PC-3 (cell line): ENCODE data around the gene LRCOL1. TPM values are rescaled to one million over a fixed set of nuclear protein-coding genes. Genes with fewer than 3 reads are reported as not detected.
A peak's percentile ranks its signal among the peaks of the same experiment; 100 is the strongest.

Source experiments
- ATAC-seq: fragments of 200-7000 bp; cut with Tn5 transposase; 2 replicates; pipeline ENCODE4 v1.9.1; 2020; ENCODE audit warnings: mild to moderate bottlenecking, moderate library complexity
- BruUV-seq: library from RNA; stranded (reverse); fragments of 400-500 nt; replicated peaks from 2 replicates; lab custom pipeline; 2021; lab: Mats Ljungman, UMichigan
- CTCF ChIA-PET: fragments of 300-600 bp; sonication (Branson Sonifier 250); formaldehyde crosslinking; loops from one replicate; lab custom pipeline; 2022; ENCODE audit warnings: antibody characterized with exemption; lab: Charles Lee
- POLR2A ChIA-PET: fragments of 300-600 bp; sonication (Branson Sonifier 250); formaldehyde crosslinking; loops from one replicate; lab custom pipeline; 2022; ENCODE audit warnings: antibody characterized with exemption; ENCODE audit not compliant: unreplicated experiment; lab: Charles Lee
- DNase-seq: peaks from one replicate; pipeline ENCODE4 v3.0.0-alpha.2; 2015
- H2AFZ ChIP-seq: fragments of 300-600 bp; sonication (generic); 2 replicates; pipeline ENCODE4 v1.6.0; 2016; ENCODE audit warnings: antibody characterized with exemption, low read length
- H3F3A ChIP-seq: fragments of 300-600 bp; sonication (generic); one replicate; pipeline ENCODE4 v1.6.0; 2017; ENCODE audit warnings: antibody characterized with exemption, low read length, control low read depth, mild to moderate bottlenecking; ENCODE audit not compliant: unreplicated experiment
- H3K27ac ChIP-seq: fragments of 300-600 bp; sonication (generic); 2 replicates; pipeline ENCODE4 v1.5.1; 2016; ENCODE audit warnings: mild to moderate bottlenecking, low read length
- H3K27me3 ChIP-seq: fragments of 300-600 bp; sonication (generic); 2 replicates; pipeline ENCODE4 v1.6.1; 2016; ENCODE audit warnings: low read length, mixed read lengths
- H3K36me3 ChIP-seq: fragments of 300-600 bp; sonication (generic); 2 replicates; pipeline ENCODE4 v1.6.1; 2016; ENCODE audit warnings: low read depth, mixed run types, low read length, mixed read lengths
- H3K4me1 ChIP-seq: fragments of 300-600 bp; sonication (generic); 2 replicates; pipeline ENCODE4 v1.5.1; 2016; ENCODE audit warnings: low read length; ENCODE audit not compliant: insufficient read depth
- H3K4me2 ChIP-seq: fragments of 300-600 bp; sonication (generic); 2 replicates; pipeline ENCODE4 v1.6.0; 2016; ENCODE audit warnings: low read length
- H3K4me3 ChIP-seq: fragments of 300-600 bp; sonication (generic); 2 replicates; pipeline ENCODE4 v1.5.1; 2016; ENCODE audit warnings: mild to moderate bottlenecking, low read length, mixed read lengths
- H3K79me2 ChIP-seq: fragments of 300-600 bp; sonication (generic); 2 replicates; pipeline ENCODE4 v1.6.1; 2017; ENCODE audit warnings: low read length, mixed read lengths
- H3K9ac ChIP-seq: fragments of 300-600 bp; sonication (generic); 2 replicates; pipeline ENCODE4 v1.6.0; 2016; ENCODE audit warnings: mild to moderate bottlenecking, low read length
- H3K9me2 ChIP-seq: fragments of 300-600 bp; sonication (generic); replicated peaks from 2 replicates; pipeline ENCODE4 v1.6.1; 2016; ENCODE audit warnings: mixed run types, low read length, mixed read lengths
- H3K9me3 ChIP-seq: fragments of 300-600 bp; sonication (generic); 2 replicates; pipeline ENCODE4 v1.6.1; 2016; ENCODE audit warnings: low read length, mixed read lengths
- H4K20me1 ChIP-seq: fragments of 300-600 bp; sonication (generic); 2 replicates; pipeline ENCODE4 v1.6.1; 2016; ENCODE audit warnings: low read length, mixed read lengths
- CTCF ChIP-seq: fragments of 300-600 bp; sonication (generic); conservative IDR thresholded peaks from 2 replicates; pipeline ENCODE4 v1.5.1; 2017; ENCODE audit warnings: antibody characterized with exemption, low read depth, mild to moderate bottlenecking, low read length
- EZH2 ChIP-seq: fragments of 300-600 bp; sonication (generic); IDR thresholded peaks from one replicate; pipeline ENCODE4 v1.6.1; 2017; ENCODE audit warnings: antibody characterized with exemption, mild to moderate bottlenecking, low read length; ENCODE audit not compliant: unreplicated experiment
- EZH2phosphoT487 ChIP-seq: fragments of 300-600 bp; sonication (generic); IDR thresholded peaks from 2 replicates; pipeline ENCODE4 v1.6.1; 2018; ENCODE audit warnings: mild to moderate bottlenecking, antibody characterized with exemption, low read length, borderline replicate concordance
- intact Hi-C: fragments of 100-400 bp; cut with micrococcal nuclease; formaldehyde crosslinking; loops from 2 replicates; pipeline ENCODE4 v1.9.0; 2023
- total RNA-seq: library from RNA; depleted of rRNA; stranded (reverse); fragments of >200 nt; gene quantifications from 2 replicates; pipeline ENCODE4 v1.2.3, GENCODE V29; 2014

LRCOL1 gene
- total RNA-seq, 1 experiment from 2014 or later = not detected

GRCh38 chr12:132639956-132640520 lies 29.7 kb upstream of the LRCOL1 start:
- Histone ChIP-seq H3K36me3 (peaks cover 48% of the 10 kb centered on the region), H3K9ac (no peak overlapping the region), H3K27ac (no peak overlapping the region), H3K9me3 (no peaks in the 10 kb centered on the region), H2AFZ (no peak overlapping the region), H4K20me1 (no peaks in the 10 kb centered on the region), H3F3A (no peaks in the 10 kb centered on the region), H3K79me2 (no peaks in the 10 kb centered on the region), H3K9me2 (no peaks in the 10 kb centered on the region), H3K4me1 (no peaks in the 10 kb centered on the region), H3K4me2 (no peak overlapping the region), H3K27me3 (no peaks in the 10 kb centered on the region), H3K4me3 (no peak overlapping the region)
- intact Hi-C loops = no loop called here
- ChIA-PET CTCF (interaction anchor here (0.7 kb wide), 1 partner anchor 226 kb away, joined by 3 read pairs; no protein-coding TSS in a partner anchor), POLR2A (no interaction called here)
- no TSS peak for BruUV-seq
- DNase-seq (no peak), ATAC-seq (no peak)
- TF ChIP-seq EZH2 (no peak), EZH2phosphoT487 (no peak), CTCF (no peak)

GRCh38 chr12:132638541-132639408 lies 28.4 kb upstream of the LRCOL1 start:
- no peaks in the 10 kb centered on the region for H3K79me2 ChIP-seq
- no peaks in the 10 kb centered on the region for H3K4me1 ChIP-seq
- POLR2A ChIA-PET = no interaction called here
- TF ChIP-seq EZH2phosphoT487 (no peak), CTCF (peak; percentile 93)
- no peaks in the 10 kb centered on the region for H3K9me3 ChIP-seq
- H3K4me2 ChIP-seq = no peak overlapping the region
- H3K27ac ChIP-seq = no peak overlapping the region
- BruUV-seq = no TSS peak
- CTCF ChIA-PET = interaction anchor here (0.6 to 0.7 kb wide), 4 partner anchors 11 to 380 kb away, joined by 3 to 4 read pairs (median 3); no protein-coding TSS in a partner anchor
- H3K27me3 ChIP-seq = no peaks in the 10 kb centered on the region
- no peak overlapping the region for H2AFZ ChIP-seq
- H3K9ac ChIP-seq = no peak overlapping the region
- ATAC-seq (peak; percentile 90), DNase-seq (peak; percentile 63)
- H4K20me1 ChIP-seq = no peaks in the 10 kb centered on the region
- H3F3A ChIP-seq = no peaks in the 10 kb centered on the region
- intact Hi-C loops = loop anchor here (1.0 kb wide), 1 partner anchor 38 kb away; no protein-coding TSS in a partner anchor
- peaks cover 48% of the 10 kb centered on the region for H3K36me3 ChIP-seq
- no peak overlapping the region for H3K4me3 ChIP-seq
- H3K9me2 ChIP-seq = no peaks in the 10 kb centered on the region
